ENCODE measurements around the gene DES.
A peak's percentile ranks its signal among the peaks of the same experiment; 100 is the strongest.

DES gene

DNA sequence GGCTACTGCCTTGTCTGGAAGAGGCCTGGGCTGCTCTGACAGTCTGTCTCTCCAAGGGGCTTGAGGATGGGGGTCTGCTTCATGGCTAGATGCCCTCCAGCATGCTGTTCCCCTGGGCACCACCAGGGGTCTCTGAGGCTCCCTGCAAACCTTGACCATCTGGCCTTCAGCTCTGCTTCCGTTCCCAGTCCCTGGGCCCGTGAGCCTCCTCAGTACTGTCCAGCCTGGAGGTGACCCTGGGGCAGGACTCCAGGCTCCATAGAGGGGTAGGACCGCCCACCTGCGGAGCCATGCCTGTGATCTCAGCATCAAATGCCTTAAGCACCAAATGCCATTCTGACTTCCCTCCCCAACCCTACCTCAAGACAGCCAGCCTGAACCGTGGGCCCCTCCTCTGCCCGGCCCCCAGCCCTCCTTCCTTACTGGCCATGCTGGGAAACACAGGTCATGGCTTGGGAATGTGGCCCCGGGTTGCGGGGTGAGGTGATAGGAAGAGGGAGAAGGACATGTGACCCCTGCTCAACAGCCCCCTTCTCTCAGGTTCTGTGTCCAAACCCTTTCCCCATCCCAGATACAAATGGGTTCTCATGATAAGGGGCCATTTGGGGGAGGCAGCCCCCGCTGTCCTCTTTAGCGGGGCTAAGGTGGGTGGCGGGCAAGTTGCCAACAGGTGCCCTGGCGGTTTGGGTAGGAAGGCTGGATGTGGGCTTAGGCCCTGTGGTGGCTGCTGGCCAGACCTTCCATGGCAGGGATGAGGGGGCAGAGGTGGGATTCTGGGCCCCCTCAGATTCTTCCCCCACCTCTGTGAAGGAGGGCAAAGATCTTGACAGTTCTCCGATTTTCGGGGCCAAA is 41.5 kb downstream of the DES start:
- DNase-seq, result peak in 1 of 4 experiments; percentile 26

DNA sequence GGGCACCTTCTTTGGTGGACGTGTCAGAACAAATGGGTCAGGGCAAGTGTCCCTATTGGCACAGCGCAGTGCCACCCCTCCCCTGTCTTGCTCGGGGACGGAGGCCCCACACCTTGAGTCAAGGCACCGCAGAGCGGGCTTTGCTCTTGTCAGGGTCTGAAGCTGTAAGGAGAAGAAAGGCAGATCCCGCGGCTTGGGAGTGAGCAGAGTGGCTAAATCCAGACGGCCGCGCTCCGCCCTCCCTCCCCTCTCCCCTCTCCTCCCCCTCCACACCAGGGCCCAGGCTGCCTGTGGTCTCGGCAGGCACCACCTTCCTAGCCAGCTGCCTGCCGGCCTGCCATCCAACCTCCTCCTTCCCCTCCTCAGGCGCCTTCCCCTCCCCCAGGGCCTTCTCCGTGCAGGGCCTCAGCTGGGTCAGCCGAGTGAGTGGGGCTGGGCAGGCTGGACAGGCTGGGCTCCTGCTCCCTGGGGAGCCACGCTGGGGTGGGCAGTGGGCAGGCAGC is 42.3 kb downstream of the DES start:
- DNase-seq, result no peak

GRCh38 chr2:219461047-219461514 is 42.9 kb downstream of the DES start:
- no peak for DNase-seq

GRCh38 chr2:219461669-219462068 is 43.5 kb downstream of the DES start:
- DNase-seq, result no peak

GRCh38 chr2:219462349-219462748 is 44.2 kb downstream of the DES start:
- DNase-seq, result no peak

- no peak for DNase-seq
Measured at GRCh38 chr2:219464286-219465032, 46.3 kb downstream of the DES start.

DNA sequence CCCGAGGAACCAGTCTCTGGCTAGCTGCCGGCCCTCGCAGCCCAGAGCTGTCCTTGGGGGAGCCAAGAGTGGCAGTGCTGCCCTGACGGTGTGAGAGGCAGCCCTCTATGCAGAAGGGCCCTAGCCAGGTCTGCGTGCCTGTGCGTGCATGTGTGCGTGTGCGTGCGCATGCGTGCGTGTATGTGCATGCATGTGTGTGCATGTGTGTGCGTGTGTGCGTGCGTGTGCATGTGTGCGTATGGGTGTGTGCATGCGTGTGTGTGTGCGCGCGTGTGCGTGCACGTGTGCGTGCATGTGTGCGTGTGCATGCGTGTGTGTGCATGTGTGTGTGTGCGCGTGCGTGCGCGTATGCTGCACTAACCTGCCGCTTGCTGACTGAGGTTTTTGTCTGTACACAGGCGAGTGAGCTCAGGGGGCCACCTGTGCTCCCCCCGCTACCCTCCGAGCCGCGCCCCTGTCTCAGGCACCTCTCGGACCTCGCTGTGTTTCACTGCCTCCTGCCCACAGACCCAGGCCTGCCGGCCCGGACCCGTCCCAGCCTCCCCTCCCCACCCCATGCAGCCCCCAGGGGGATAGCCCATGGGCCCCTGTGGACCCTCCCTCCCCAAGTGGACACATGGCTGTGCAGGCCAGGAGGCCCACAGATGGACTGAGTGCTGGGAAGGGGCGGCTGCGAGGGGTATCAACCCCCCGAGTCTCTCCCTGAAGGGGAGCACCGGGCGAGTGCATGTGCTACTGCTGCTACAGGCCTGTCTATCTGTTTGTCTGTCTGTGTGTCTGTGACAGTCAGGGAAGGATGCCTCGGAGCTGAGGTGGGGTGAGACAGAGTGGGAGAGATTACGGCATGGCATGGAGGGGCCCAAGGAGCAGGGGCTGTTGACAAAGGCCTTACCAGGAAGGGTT is 47.7 kb downstream of the DES start:
- DNase-seq, result no peak

GRCh38 chr2:219466816-219467735 is 48.9 kb downstream of the DES start:
- DNase-seq, result no peak

DNA sequence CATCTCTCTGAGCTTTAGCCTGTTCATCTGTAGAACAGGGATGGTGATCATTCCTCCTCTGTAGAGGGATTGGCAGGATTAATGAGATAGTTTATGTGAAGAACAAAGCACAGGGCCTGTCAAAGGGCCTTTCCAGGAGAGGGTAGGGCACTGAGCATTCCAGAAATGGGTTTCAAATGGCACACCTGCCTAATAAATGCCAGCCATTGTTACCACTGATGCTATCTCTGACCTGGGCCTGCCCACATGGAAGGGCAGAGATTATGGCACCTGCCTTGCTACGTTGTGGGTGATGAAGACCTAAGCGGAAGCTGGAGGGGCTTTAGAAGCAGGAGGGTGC is 49.5 kb downstream of the DES start:
- no peak for DNase-seq

- DNase-seq, result no peak
Measured at GRCh38 chr2:219468410-219469185, 50.4 kb downstream of the DES start.

GRCh38 chr2:219469186-219469724 is 51.1 kb downstream of the DES start:
- no peak for DNase-seq

DNA sequence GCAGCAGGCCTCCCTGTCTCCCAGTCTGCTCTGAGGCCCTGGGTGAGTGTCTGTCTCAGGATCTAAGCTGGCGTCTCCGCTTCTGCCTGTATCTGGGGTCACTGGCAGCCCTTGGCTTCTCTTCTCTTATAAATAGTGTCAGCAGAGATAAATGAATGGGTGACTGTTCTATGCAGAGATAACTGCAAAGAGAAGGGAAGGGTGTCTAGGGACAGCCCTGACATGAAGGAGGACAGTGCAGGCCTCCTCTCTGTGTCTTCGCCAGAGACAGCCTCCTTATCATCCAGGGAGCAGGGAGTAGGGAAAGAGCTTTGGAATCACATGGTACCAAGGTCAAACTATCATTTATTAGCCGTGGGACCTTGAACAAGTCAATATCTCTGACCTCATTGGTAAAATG is 52.3 kb downstream of the DES start:
- DNase-seq, result no peak

- no peak for DNase-seq
Measured at GRCh38 chr2:219471476-219472371, 53.5 kb downstream of the DES start.

DNA sequence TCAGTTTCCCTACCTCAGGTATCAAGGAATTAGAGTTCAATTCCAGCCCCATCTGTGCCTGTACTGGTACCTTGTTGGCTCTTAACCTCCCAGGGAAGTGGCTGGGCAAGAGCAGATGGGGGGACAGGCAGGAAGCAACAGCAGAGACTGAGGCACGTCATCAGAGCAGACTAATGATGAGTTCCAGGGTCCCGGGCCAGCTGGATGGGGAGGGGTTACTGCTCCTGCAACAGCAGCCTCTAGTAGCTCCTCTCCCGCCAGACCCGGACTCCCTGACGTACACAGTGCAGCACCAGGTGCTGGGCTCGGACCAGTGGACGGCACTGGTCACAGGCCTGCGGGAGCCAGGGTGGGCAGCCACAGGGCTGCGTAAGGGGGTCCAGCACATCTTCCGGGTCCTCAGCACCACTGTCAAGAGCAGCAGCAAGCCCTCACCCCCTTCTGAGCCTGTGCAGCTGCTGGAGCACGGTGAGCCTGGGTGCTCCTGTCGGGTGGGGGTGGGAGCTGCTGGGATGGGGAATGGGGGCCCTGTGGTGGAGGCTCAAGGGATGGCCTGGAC is 54.5 kb downstream of the DES start:
- DNase-seq, result no peak

DNA sequence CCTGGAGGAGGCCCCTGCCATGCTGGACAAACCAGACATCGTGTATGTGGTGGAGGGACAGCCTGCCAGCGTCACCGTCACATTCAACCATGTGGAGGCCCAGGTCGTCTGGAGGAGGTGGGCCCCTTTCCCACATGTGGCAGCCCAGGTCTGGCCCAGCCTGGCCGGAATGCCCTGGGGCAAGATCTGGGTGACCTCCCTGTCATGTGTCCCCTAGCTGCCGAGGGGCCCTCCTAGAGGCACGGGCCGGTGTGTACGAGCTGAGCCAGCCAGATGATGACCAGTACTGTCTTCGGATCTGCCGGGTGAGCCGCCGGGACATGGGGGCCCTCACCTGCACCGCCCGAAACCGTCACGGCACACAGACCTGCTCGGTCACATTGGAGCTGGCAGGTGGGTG is 55.3 kb downstream of the DES start:
- no peak for DNase-seq

GRCh38 chr2:219474285-219475060 is 56.3 kb downstream of the DES start:
- DNase-seq, result no peak

DNA sequence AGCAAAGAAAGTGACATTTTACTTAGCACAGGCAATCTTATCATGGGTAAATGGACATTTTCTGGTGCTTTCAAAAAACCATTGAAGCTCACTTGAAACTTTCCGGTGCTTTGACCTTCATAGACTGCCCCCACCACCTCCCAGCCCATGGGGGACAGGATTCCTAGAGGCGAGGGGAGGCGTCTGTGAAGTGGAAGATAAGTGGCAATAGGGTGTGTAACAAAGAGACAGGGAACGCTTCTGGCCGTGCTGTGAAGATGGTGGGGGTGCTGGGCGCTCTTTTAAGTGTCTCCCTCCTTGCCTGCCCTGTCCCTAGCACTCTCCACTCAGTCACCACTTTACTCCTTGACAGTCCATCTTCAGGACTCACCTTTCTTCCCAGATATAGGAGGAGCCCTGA is 57.1 kb downstream of the DES start:
- no peak for DNase-seq
